ENCODE measurements around the gene TNS1.

TNS1 gene

DNA sequence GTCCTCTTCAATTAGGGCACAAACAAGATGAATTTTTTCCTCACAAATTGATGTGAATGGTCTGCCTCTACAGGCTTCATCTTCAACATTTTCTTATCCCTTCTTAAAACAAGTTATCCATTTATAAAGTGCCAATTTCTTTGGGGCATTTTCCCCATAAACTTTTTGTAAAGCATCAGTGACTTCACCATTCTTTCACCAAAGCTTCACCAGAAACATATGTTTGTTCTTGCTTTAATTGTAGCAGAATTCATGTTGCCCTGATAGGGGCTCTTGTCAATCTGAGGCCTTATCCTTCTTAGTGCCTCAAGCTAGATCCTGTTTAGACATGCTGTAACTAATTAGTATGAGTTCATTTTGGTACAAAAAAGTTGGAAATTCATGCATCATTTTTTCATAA is 226.2 kb downstream of the TNS1 start:
- Histone ChIP-seq H3K4me1 (ENCODE audit: control insufficient read depth in 1 of 2, insufficient read depth in 1 of 2, low read depth in 1 of 2, low read length in 1 of 2) (no peaks in the 10 kb centered on the region), H3K27ac (no peak overlapping the region), H3K9me3 (no peaks in the 10 kb centered on the region), H3K36me3 (no peaks in the 10 kb centered on the region), H3K27me3 (no peaks in the 10 kb centered on the region), H3K4me3 (ENCODE audit: low read depth in 1 of 2, low read length in 1 of 2) (no peak overlapping the region)
- TF ChIP-seq, protein P1, sequence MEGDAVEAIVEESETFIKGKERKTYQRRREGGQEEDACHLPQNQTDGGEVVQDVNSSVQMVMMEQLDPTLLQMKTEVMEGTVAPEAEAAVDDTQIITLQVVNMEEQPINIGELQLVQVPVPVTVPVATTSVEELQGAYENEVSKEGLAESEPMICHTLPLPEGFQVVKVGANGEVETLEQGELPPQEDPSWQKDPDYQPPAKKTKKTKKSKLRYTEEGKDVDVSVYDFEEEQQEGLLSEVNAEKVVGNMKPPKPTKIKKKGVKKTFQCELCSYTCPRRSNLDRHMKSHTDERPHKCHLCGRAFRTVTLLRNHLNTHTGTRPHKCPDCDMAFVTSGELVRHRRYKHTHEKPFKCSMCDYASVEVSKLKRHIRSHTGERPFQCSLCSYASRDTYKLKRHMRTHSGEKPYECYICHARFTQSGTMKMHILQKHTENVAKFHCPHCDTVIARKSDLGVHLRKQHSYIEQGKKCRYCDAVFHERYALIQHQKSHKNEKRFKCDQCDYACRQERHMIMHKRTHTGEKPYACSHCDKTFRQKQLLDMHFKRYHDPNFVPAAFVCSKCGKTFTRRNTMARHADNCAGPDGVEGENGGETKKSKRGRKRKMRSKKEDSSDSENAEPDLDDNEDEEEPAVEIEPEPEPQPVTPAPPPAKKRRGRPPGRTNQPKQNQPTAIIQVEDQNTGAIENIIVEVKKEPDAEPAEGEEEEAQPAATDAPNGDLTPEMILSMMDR (IDR thresholded peaks at IDR 0.05), result no peak

DNA sequence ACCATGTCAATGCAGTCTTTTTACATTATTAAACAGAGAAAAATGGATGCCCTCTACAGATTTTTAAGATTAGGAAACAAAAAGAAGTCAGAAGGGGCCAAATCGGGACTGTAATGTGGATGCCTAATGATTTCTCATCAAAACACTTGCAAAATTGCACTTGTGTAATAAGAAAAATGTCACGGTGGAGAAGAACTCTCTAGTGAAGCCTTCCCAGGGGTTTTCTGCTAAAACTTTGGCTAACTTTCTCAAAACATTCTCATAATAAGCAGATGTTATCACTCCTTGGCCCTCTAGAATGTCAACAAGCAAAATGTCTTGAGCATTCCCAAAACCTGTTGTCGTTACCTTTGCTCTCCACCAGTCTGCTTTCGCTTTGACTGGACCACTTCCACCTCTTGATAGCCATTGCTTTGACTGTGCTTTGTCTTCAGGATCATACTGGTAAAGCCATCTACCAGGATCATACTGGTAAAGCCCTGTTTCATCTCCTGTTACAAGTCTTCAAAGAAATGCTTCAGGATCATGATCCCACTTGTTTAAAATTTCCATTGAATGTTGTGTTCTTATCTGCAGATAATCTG is 226.8 kb downstream of the TNS1 start:
- Histone ChIP-seq H3K9me3 (no peaks in the 10 kb centered on the region), H3K27me3 (peaks cover 5% of the 10 kb centered on the region), H3K36me3 (no peaks in the 10 kb centered on the region), H3K27ac (no peak overlapping the region), H3K4me1 (ENCODE audit: control insufficient read depth in 1 of 2, insufficient read depth in 1 of 2, low read depth in 1 of 2, low read length in 1 of 2) (no peaks in the 10 kb centered on the region), H3K4me3 (ENCODE audit: low read depth in 1 of 2, low read length in 1 of 2) (no peak overlapping the region)
- TF ChIP-seq, protein P1 (IDR thresholded peaks at IDR 0.05), result no peak

DNA sequence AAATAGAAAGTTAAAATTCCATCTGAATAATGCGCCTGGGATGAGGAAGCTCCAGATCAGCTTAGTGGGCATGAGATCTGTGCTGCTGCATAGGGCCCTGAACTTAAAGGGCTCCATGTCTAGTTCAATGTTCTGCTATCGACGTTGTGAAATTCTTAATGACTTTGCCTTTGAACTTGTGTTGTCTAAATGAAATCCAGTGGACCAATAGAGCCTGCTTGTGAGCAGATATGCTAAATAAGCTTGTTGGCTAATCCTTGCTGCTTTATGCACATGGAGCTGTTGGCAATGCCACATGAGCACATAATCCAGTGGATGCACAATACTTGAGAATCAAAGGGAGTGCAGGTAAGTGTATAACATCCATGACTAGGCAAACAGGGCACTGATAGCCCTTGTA is 228.6 kb downstream of the TNS1 start:
- no peaks in the 10 kb centered on the region for H3K4me1 ChIP-seq (ENCODE audit: control insufficient read depth in 1 of 2, insufficient read depth in 1 of 2, low read depth in 1 of 2, low read length in 1 of 2)
- no peaks in the 10 kb centered on the region for H3K36me3 ChIP-seq
- H3K27me3 ChIP-seq, result peaks cover 11% of the 10 kb centered on the region
- TF ChIP-seq, protein P1 (IDR thresholded peaks at IDR 0.05), result no peak
- H3K4me3 ChIP-seq (ENCODE audit: low read depth in 1 of 2, low read length in 1 of 2), result no peak overlapping the region
- no peak overlapping the region for H3K27ac ChIP-seq
- no peaks in the 10 kb centered on the region for H3K9me3 ChIP-seq

DNA sequence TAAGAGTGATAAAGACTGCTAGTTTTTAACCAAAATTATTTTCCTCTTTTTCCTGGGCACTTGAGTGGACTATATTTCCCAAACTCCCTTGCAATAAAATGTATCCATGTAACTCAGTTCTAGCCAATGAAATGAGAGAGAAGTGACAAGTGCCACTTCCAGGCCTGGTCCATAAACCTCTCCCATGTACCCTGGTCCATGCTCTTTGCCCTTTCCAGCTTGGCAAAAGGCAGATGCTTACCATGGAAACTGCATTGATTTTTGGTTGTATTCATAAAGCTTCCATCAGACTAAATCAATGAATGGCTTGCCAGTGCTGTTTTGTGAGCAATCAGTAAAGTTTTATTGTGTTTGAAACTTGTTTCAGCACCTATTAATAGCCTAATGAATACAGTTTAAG is 229.3 kb downstream of the TNS1 start:
- H3K27ac ChIP-seq, result no peak overlapping the region
- TF ChIP-seq, protein P1 (IDR thresholded peaks at IDR 0.05), result no peak
- H3K27me3 ChIP-seq, result peaks cover 11% of the 10 kb centered on the region
- H3K4me1 ChIP-seq (ENCODE audit: control insufficient read depth in 1 of 2, insufficient read depth in 1 of 2, low read depth in 1 of 2, low read length in 1 of 2), result no peaks in the 10 kb centered on the region
- no peaks in the 10 kb centered on the region for H3K9me3 ChIP-seq
- no peak overlapping the region for H3K4me3 ChIP-seq (ENCODE audit: low read depth in 1 of 2, low read length in 1 of 2)
- H3K36me3 ChIP-seq, result no peaks in the 10 kb centered on the region

DNA sequence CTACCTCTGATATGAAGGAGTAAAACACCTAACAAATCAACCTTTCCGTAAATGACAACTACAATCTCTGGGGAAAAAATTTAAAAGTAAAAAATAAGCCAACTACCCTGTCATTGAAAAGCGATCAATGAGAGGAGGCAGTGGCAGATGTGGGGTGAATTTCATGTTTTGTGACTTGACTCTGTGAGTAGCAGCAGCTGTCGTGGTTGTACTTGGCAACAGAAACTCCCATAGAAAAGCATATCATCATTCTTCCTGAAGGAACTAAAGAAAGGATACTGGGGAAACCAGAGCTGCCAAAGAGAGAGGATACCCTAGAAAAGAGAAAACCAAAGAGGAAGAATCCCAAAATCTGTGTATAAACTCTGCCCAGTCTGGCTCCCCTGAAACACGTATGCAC is 236.4 kb downstream of the TNS1 start:
- TF ChIP-seq, protein P1 (IDR thresholded peaks at IDR 0.05), result no peak
- no peak overlapping the region for H3K4me3 ChIP-seq (ENCODE audit: low read depth in 1 of 2, low read length in 1 of 2)

More for the DNA sequence above, 236.4 kb downstream of the TNS1 start:
- H3K36me3 ChIP-seq, result no peaks in the 10 kb centered on the region
- H3K27me3 ChIP-seq, result peaks cover 10% of the 10 kb centered on the region
- H3K27ac ChIP-seq, result no peak overlapping the region
- peaks cover 4% of the 10 kb centered on the region for H3K9me3 ChIP-seq
- H3K4me1 ChIP-seq (ENCODE audit: control insufficient read depth in 1 of 2, insufficient read depth in 1 of 2, low read depth in 1 of 2, low read length in 1 of 2), result no peaks in the 10 kb centered on the region

Measured in neutrophil (primary cell).